H1 (cell line): Measurements from ENCODE around the gene RGS21. TPM values are rescaled to one million over a fixed set of nuclear protein-coding genes. Genes with fewer than 3 reads are reported as not detected.

Experiments
- CTBP2 ChIP-seq: IDR thresholded peaks from 2 replicates; pipeline ENCODE4 v1.7.0; 2011; ENCODE audit warnings: borderline replicate concordance, mild to moderate bottlenecking, moderate library complexity, mixed read lengths, low read length; ENCODE audit not compliant: insufficient read depth, insufficient read length
- EZH2 ChIP-seq: fragments of 200-600 bp; sonication (generic); IDR thresholded peaks from 2 replicates; pipeline ENCODE4 v1.7.1; 2012; ENCODE audit warnings: low read depth, mild to moderate bottlenecking, moderate library complexity, low read length, inconsistent platforms; ENCODE audit not compliant: severe bottlenecking
- KDM4A ChIP-seq: IDR thresholded peaks from one replicate; pipeline ENCODE4 v1.7.1; 2012; ENCODE audit warnings: low read depth, mild to moderate bottlenecking, moderate library complexity, low read length, inconsistent platforms; ENCODE audit not compliant: severe bottlenecking
- polyA plus RNA-seq, 7 experiments: library from polyadenylated mRNA; depleted of rRNA in 3 of 7; stranded (reverse) in 5 of 7; unstranded in 2 of 7; fragments of >200 nt in 5 of 7; fragments of 200-250 nt in 2 of 7; gene quantifications; 1 replicate in 5 of 7; 2 replicates in 1 of 7; 4 replicates in 1 of 7; pipeline versions ENCODE4 v1.2.1 to v1.2.3, GENCODE V29; 2011 to 2013; ENCODE audit warnings: missing spikeins in 2 of 7, mixed read lengths in 2 of 7
- total RNA-seq: library from RNA; stranded (reverse); fragmentation: NEBNext Ultra II Directional; extraction: Animal tissue kit (Norgen Biotek cat#: 25700); gene quantifications from 2 replicates; pipeline ENCODE4 v1.2.1, GENCODE V29; 2021

Gene RGS21
- total and polyA plus RNA-seq, 2 of the 8 experiments (the other 6 are each of a cell fraction or from before 2014, with no cell fraction given), result not detected

DNA sequence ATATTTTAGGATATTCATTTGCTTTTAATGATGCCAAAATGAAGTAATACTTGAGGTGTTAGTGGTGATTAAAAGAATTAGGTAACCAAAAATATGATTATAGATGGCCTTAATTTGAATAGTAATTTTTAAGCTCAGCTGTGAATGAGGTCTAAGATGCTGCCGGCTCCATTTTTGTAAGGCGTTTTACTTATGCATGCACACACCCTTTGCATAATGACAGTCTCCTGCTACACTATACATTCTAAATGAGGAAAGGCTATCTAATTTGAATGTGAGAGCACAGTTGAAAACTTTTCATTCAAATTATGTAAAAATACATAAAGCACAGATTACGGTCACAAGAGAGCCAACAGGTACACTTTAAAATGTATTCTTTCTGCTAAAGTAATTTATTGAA lies 41.6 kb downstream of the RGS21 start (continued):
- TF ChIP-seq EZH2 (no peak), CTBP2 (no peak), KDM4A (no peak)
